Adrenal gland (tissue), 12 donors: ENCODE results near the gene CAMK1D. TPM values are rescaled to one million over a fixed set of nuclear protein-coding genes. Genes with fewer than 3 reads are reported as not detected.
A peak's percentile ranks its signal among the peaks of the same experiment; 100 is the strongest.

Experiments used
- DNase-seq, 7 donors: peaks; one replicate each; pipeline ENCODE4 v3.0.0-alpha.2; 2019 to 2020
- H3K27ac ChIP-seq, 5 donors: fragments of 200-600 bp; sonication (generic) in 4 of 5; 1 replicate in 3 of 5; 2 replicates in 2 of 5; pipeline versions ENCODE4 v1.5.1 to v1.8.0; 2016 to 2020; ENCODE audit warnings: mild to moderate bottlenecking in 1 of 5
- H3K27me3 ChIP-seq: fragments of 200-600 bp; 2 replicates; pipeline ENCODE4 v1.8.0; 2021
- H3K36me3 ChIP-seq, 2 donors: fragments of 200-600 bp; replicated peaks in 1 of 2; 1 replicate in 1 of 2; 2 replicates in 1 of 2; pipeline versions ENCODE4 v1.5.1 to v1.8.0; 2018 to 2022
- H3K4me1 ChIP-seq, 2 donors: fragments of 200-600 bp; replicated peaks in 1 of 2; 1 replicate in 1 of 2; 2 replicates in 1 of 2; pipeline versions ENCODE4 v1.5.1 to v1.8.0; 2018 to 2021
- H3K4me3 ChIP-seq, 4 donors: fragments of 200-600 bp; sonication (generic) in 3 of 4; one replicate each; pipeline ENCODE4 v1.5.1; 2016 to 2018
- H3K9me3 ChIP-seq, 3 donors: fragments of 200-600 bp; sonication (generic) in 1 of 3; replicated peaks in 1 of 3; 1 replicate in 2 of 3; 2 replicates in 1 of 3; pipeline versions ENCODE4 v1.5.1 to v1.8.0; 2016 to 2021
- CTCF ChIP-seq, 6 experiments: fragments of 450-650 bp in 4 of 6; fragments of 200-600 bp in 2 of 6; sonication (generic) in 1 of 6; IDR thresholded peaks; 1 replicate in 5 of 6; 2 replicates in 1 of 6; pipeline versions ENCODE4 v1.5.1 to v1.8.0; 2016 to 2021; ENCODE audit warnings: antibody characterized with exemption in 6 of 6, mild to moderate bottlenecking in 2 of 6, moderate library complexity in 1 of 6
- POLR2A ChIP-seq, 2 donors: fragments of 450-650 bp; IDR thresholded peaks; one replicate each; pipeline ENCODE4 v1.6.1; 2017; ENCODE audit warnings: antibody characterized with exemption in 2 of 2, mild to moderate bottlenecking in 2 of 2, moderate library complexity in 1 of 2
- WGBS, 4 donors: extraction: QIAGEN DNeasy Blood & Tissue Kit in 2 of 4; methylation state at CpG; one replicate each; pipeline versions ENCODE4 v1.1.5 to v1.1.7; 2013 to 2017; 5-methylcytosine and 5-hydroxymethylcytosine counted together
- intact Hi-C, 2 donors: fragments of 100-400 bp; cut with DNase I; formaldehyde crosslinking; loops; one replicate each; pipeline versions ENCODE4 v1.14.1 to v1.15.0; 2022 to 2023
- polyA plus RNA-seq, 3 donors: library from polyadenylated mRNA; stranded (reverse); fragments of 200-250 nt in 2 of 3; fragments of 350-450 nt in 1 of 3; fragmentation: Illumina TruSeq in 1 of 3; extraction: RNeasy Lipid Tissue Mini Kit (QIAGEN cat#74804) in 1 of 3; gene quantifications; one replicate each; pipeline ENCODE4 v1.2.3, GENCODE V29; 2013 to 2014
- total RNA-seq, 9 donors: library from RNA; depleted of rRNA in 4 of 9; stranded (reverse); fragments of >200 nt in 4 of 9; fragments of 120-200 nt in 1 of 9; fragmentation: NEBNext Ultra II Directional in 1 of 9; extraction: Animal tissue kit (Norgen Biotek cat#: 25700) in 1 of 9; gene quantifications; one replicate each; pipeline versions ENCODE4 v1.1.0 to v1.2.4, GENCODE V29; 2013 to 2023
- donor health status: healthy with polysubstance abuse.
- donor health status: Bipolar disorder and iron deficiency.
- donor health status: DM: yes; HTN: yes; CAD: no.
- donor health status: DM: no; HTN: no; CAD: no.
- donor health status: DM: no; HTN: no; CAD: no.
- donor health status: DM: yes; HTN: yes; CAD: no.

Gene CAMK1D
- total and polyA plus RNA-seq, 12 donors = 2.3 to 9.4 (median 6.5) TPM

- peak in 1 of 7 donors; percentile 28 for DNase-seq
- TF ChIP-seq POLR2A (IDR thresholded peaks at IDR 0.05) = no peak
- TF ChIP-seq CTCF (IDR thresholded peaks at IDR 0.05) = no peak
- Histone ChIP-seq H3K27ac (no peak overlapping the region), H3K9me3 (no peaks in the 10 kb centered on the region), H3K4me3 (no peak overlapping the region), H3K4me1 (no peaks in the 10 kb centered on the region), H3K27me3 (no peaks in the 10 kb centered on the region), H3K36me3 (no peaks in the 10 kb centered on the region)
- intact Hi-C loops = no loop called here
- 81 to 92% (median 89%) methylated on average over 8 to 9 of the region's 9 CpGs for WGBS, 4 donors
Measured at GRCh38 chr10:12511651-12512050, 162.3 kb downstream of the CAMK1D start.

- intact Hi-C loops = no loop called here
- 88 to 93% (median 89%) methylated on average over 18 of the region's 18 CpGs for WGBS, 4 donors
- no peak overlapping the region for H3K27ac ChIP-seq
Measured at GRCh38 chr10:12512332-12513002, 163.1 kb downstream of the CAMK1D start.

GRCh38 chr10:12513003-12513365, 163.6 kb downstream of the CAMK1D start:
- no peaks in the 10 kb centered on the region for H3K27me3 ChIP-seq
- H3K4me3 ChIP-seq = no peak overlapping the region
- H3K36me3 ChIP-seq = no peaks in the 10 kb centered on the region
- intact Hi-C loops = no loop called here
- TF ChIP-seq POLR2A (IDR thresholded peaks at IDR 0.05) (no peak), CTCF (IDR thresholded peaks at IDR 0.05) (no peak)
- no peaks in the 10 kb centered on the region for H3K9me3 ChIP-seq
- peak in 1 of 7 donors; percentile 35 for DNase-seq
- WGBS, 4 donors = 87 to 94% (median 90%) methylated on average over 5 of the region's 5 CpGs
- no peaks in the 10 kb centered on the region for H3K4me1 ChIP-seq
- H3K27ac ChIP-seq = no peak overlapping the region

More at GRCh38 chr10:12512332-12513002, 163.1 kb downstream of the CAMK1D start:
- H3K4me1 ChIP-seq = no peaks in the 10 kb centered on the region
- no peak overlapping the region for H3K4me3 ChIP-seq
- no peaks in the 10 kb centered on the region for H3K36me3 ChIP-seq
- DNase-seq = peak in 1 of 7 donors; percentile 38
- TF ChIP-seq POLR2A (IDR thresholded peaks at IDR 0.05) (no peak), CTCF (IDR thresholded peaks at IDR 0.05) (no peak)
- no peaks in the 10 kb centered on the region for H3K9me3 ChIP-seq
- no peaks in the 10 kb centered on the region for H3K27me3 ChIP-seq

- no peak overlapping the region for H3K4me3 ChIP-seq
- DNase-seq = peak in 1 of 7 donors; percentile 71
- no peaks in the 10 kb centered on the region for H3K36me3 ChIP-seq
- no peaks in the 10 kb centered on the region for H3K4me1 ChIP-seq
- intact Hi-C loops = no loop called here
- WGBS, 4 donors = 78 to 87% (median 83%) methylated on average over 10 of the region's 10 CpGs
- TF ChIP-seq CTCF (IDR thresholded peaks at IDR 0.05) = no peak
- TF ChIP-seq POLR2A (IDR thresholded peaks at IDR 0.05) = no peak
- H3K9me3 ChIP-seq = no peaks in the 10 kb centered on the region
- H3K27ac ChIP-seq = no peak overlapping the region
- H3K27me3 ChIP-seq = no peaks in the 10 kb centered on the region
Measured at GRCh38 chr10:12513775-12514673, 164.7 kb downstream of the CAMK1D start.
